ENCODE data around the gene BTBD17. TPM values are rescaled to one million over a fixed set of nuclear protein-coding genes. Genes with fewer than 3 reads are reported as not detected.

Gene BTBD17
- total RNA-seq, 1 donor from 2014 or later, result not detected

DNA sequence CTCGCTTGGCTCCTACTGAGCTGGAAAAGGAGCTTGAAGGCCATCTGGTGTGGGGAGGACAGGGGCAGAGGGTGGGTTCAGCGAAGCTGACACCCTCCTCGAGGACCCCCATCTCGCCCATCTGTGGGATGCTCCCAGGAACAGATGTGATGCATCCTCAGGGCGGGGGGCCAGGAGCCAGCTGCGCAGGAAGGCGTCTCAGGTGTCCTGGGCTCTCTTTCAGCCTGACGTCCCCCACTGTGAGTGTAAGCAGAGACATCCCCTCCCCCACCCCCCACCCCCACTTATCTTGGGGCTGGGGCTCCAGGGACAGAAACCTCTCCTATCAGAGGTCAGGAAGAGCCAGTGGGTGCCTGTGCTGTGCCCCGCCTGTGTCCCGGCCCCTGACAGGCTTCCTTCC, 19.4 kb downstream of the BTBD17 start:
- Histone ChIP-seq H3K36me3 (ENCODE audit: control insufficient read depth, insufficient read depth, low read length) (no peaks in the 10 kb centered on the region), H3K4me3 (ENCODE audit: low read depth, low read length) (no peak overlapping the region), H3K27me3 (ENCODE audit: control insufficient read depth, insufficient read depth, low read length) (peaks cover 2% of the 10 kb centered on the region)
- DNase-seq (ENCODE audit: low read depth) (no peak), FAIRE-seq (no peak)
- TF ChIP-seq, protein P1, sequence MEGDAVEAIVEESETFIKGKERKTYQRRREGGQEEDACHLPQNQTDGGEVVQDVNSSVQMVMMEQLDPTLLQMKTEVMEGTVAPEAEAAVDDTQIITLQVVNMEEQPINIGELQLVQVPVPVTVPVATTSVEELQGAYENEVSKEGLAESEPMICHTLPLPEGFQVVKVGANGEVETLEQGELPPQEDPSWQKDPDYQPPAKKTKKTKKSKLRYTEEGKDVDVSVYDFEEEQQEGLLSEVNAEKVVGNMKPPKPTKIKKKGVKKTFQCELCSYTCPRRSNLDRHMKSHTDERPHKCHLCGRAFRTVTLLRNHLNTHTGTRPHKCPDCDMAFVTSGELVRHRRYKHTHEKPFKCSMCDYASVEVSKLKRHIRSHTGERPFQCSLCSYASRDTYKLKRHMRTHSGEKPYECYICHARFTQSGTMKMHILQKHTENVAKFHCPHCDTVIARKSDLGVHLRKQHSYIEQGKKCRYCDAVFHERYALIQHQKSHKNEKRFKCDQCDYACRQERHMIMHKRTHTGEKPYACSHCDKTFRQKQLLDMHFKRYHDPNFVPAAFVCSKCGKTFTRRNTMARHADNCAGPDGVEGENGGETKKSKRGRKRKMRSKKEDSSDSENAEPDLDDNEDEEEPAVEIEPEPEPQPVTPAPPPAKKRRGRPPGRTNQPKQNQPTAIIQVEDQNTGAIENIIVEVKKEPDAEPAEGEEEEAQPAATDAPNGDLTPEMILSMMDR (IDR thresholded peaks at IDR 0.05; ENCODE audit: insufficient read depth, low read length, severe bottlenecking), result no peak

GRCh38 chr17:74340470-74341023, 21.1 kb downstream of the BTBD17 start:
- no peak for FAIRE-seq
- no peak overlapping the region for H3K4me3 ChIP-seq (ENCODE audit: low read depth, low read length)

GRCh38 chr17:74339537-74340195, 22.0 kb downstream of the BTBD17 start:
- Histone ChIP-seq H3K27me3 (ENCODE audit: control insufficient read depth, insufficient read depth, low read length) (no peaks in the 10 kb centered on the region), H3K36me3 (ENCODE audit: control insufficient read depth, insufficient read depth, low read length) (no peaks in the 10 kb centered on the region), H3K4me3 (ENCODE audit: low read depth, low read length) (no peak overlapping the region)
- TF ChIP-seq, protein P1 (IDR thresholded peaks at IDR 0.05; ENCODE audit: insufficient read depth, low read length, severe bottlenecking), result no peak
- FAIRE-seq (no peak), DNase-seq (ENCODE audit: low read depth) (no peak)

More at GRCh38 chr17:74340470-74341023, 21.1 kb downstream of the BTBD17 start:
- TF ChIP-seq, protein P1 (IDR thresholded peaks at IDR 0.05; ENCODE audit: insufficient read depth, low read length, severe bottlenecking), result no peak
- no peaks in the 10 kb centered on the region for H3K36me3 ChIP-seq (ENCODE audit: control insufficient read depth, insufficient read depth, low read length)
- H3K27me3 ChIP-seq (ENCODE audit: control insufficient read depth, insufficient read depth, low read length), result peaks cover 2% of the 10 kb centered on the region
- DNase-seq (ENCODE audit: low read depth), result no peak

GRCh38 chr17:74337834-74338500, 23.7 kb downstream of the BTBD17 start:
- Histone ChIP-seq H3K36me3 (ENCODE audit: control insufficient read depth, insufficient read depth, low read length) (no peaks in the 10 kb centered on the region), H3K27me3 (ENCODE audit: control insufficient read depth, insufficient read depth, low read length) (no peaks in the 10 kb centered on the region), H3K4me3 (ENCODE audit: low read depth, low read length) (no peak overlapping the region)
- FAIRE-seq (no peak), DNase-seq (ENCODE audit: low read depth) (no peak)
- TF ChIP-seq, protein P1 (IDR thresholded peaks at IDR 0.05; ENCODE audit: insufficient read depth, low read length, severe bottlenecking), result no peak

GRCh38 chr17:74336307-74336706, 25.4 kb downstream of the BTBD17 start:
- no peak for DNase-seq (ENCODE audit: low read depth)
- Histone ChIP-seq H3K36me3 (ENCODE audit: control insufficient read depth, insufficient read depth, low read length) (no peaks in the 10 kb centered on the region), H3K4me3 (ENCODE audit: low read depth, low read length) (no peak overlapping the region), H3K27me3 (ENCODE audit: control insufficient read depth, insufficient read depth, low read length) (no peaks in the 10 kb centered on the region)
- FAIRE-seq, result peak; percentile 58
- TF ChIP-seq, protein P1 (IDR thresholded peaks at IDR 0.05; ENCODE audit: insufficient read depth, low read length, severe bottlenecking), result no peak

Measured in bronchial epithelial cell (primary cell).